Glutamatergic neuron (in vitro differentiated cells): ENCODE data around the gene ATOX1. TPM values are rescaled to one million over a fixed set of nuclear protein-coding genes. Genes with fewer than 3 reads are reported as not detected.

Experiments used
- DNase-seq: peaks from one replicate; pipeline ENCODE4 v3.0.0; 2022
- H3K27ac Mint-ChIP-seq: one replicate; pipeline ENCODE4 v1.8.0; 2020; ENCODE audit warnings: mild to moderate bottlenecking, mixed read lengths, inconsistent platforms; ENCODE audit not compliant: unreplicated experiment
- H3K27me3 Mint-ChIP-seq: one replicate; pipeline ENCODE4 v1.8.0; 2020; ENCODE audit warnings: mild to moderate bottlenecking, moderate library complexity, mixed read lengths, inconsistent platforms; ENCODE audit not compliant: unreplicated experiment
- H3K36me3 Mint-ChIP-seq: one replicate; pipeline ENCODE4 v1.8.0; 2020; ENCODE audit warnings: mild to moderate bottlenecking, mixed read lengths, inconsistent platforms; ENCODE audit not compliant: unreplicated experiment
- H3K4me1 Mint-ChIP-seq: one replicate; pipeline ENCODE4 v1.8.0; 2020; ENCODE audit warnings: mild to moderate bottlenecking, low read depth, mixed read lengths, inconsistent platforms; ENCODE audit not compliant: unreplicated experiment
- H3K4me3 Mint-ChIP-seq: one replicate; pipeline ENCODE4 v1.8.0; 2020; ENCODE audit warnings: mild to moderate bottlenecking, mixed read lengths, inconsistent platforms; ENCODE audit not compliant: unreplicated experiment
- H3K9me3 Mint-ChIP-seq: one replicate; pipeline ENCODE4 v1.8.0; 2020; ENCODE audit warnings: mild to moderate bottlenecking, moderate library complexity, mixed read lengths, inconsistent platforms; ENCODE audit not compliant: unreplicated experiment
- total RNA-seq: library from RNA; stranded (reverse); fragmentation: NEBNext Ultra II Directional; extraction: Animal tissue kit (Norgen Biotek cat#: 25700); gene quantifications from one replicate; pipeline ENCODE4 v1.2.1, GENCODE V29; 2021; ENCODE audit not compliant: unreplicated experiment
- TF ChIP-seq, protein P1 (sequence below): fragments of 200-600 bp; sonication (generic); IDR thresholded peaks from one replicate; pipeline ENCODE4 v1.5.0; 2021; ENCODE audit not compliant: partially characterized antibody, unreplicated experiment

The ATOX1 gene
- total RNA-seq, 1 donor from 2014 or later = 82.9 TPM

DNA sequence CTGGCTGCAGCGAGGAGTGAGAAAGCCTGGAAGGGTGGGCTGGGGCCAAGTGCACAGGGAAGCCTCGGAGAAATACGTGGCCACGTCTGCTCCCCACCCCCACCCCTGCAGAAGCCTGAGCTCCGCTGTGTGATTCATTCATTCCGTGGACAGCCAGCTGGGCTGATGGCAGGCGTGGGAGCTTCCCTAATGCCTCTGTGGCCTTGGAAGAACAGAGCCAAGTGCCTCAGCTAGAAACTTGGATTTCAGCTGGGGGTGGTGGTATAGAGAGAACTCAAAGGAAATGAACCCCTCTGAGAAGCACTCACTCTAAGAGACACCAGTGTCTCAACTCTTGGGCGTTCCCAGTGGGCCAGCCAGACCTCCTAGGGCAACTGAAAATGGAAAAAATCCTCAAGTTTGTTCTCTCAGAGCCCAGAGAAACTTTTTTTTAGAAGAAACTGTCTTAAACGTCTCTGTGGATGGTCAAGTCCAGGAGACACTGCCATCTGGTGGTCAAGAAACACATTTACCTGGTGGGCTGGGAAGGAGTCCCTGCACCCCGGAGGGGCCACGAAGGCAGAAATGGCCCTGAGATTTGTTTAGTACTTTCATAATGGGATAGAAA is 18.0 kb downstream of the ATOX1 start:
- Mint-ChIP-seq H3K27ac (no peak overlapping the region), H3K36me3 (no peaks in the 10 kb centered on the region), H3K4me1 (peaks cover 7% of the 10 kb centered on the region), H3K4me3 (no peak overlapping the region), H3K27me3 (no peaks in the 10 kb centered on the region), H3K9me3 (no peaks in the 10 kb centered on the region)
- TF ChIP-seq, protein P1, sequence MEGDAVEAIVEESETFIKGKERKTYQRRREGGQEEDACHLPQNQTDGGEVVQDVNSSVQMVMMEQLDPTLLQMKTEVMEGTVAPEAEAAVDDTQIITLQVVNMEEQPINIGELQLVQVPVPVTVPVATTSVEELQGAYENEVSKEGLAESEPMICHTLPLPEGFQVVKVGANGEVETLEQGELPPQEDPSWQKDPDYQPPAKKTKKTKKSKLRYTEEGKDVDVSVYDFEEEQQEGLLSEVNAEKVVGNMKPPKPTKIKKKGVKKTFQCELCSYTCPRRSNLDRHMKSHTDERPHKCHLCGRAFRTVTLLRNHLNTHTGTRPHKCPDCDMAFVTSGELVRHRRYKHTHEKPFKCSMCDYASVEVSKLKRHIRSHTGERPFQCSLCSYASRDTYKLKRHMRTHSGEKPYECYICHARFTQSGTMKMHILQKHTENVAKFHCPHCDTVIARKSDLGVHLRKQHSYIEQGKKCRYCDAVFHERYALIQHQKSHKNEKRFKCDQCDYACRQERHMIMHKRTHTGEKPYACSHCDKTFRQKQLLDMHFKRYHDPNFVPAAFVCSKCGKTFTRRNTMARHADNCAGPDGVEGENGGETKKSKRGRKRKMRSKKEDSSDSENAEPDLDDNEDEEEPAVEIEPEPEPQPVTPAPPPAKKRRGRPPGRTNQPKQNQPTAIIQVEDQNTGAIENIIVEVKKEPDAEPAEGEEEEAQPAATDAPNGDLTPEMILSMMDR = peak; percentile 97
- DNase-seq = peak; percentile 50

DNA sequence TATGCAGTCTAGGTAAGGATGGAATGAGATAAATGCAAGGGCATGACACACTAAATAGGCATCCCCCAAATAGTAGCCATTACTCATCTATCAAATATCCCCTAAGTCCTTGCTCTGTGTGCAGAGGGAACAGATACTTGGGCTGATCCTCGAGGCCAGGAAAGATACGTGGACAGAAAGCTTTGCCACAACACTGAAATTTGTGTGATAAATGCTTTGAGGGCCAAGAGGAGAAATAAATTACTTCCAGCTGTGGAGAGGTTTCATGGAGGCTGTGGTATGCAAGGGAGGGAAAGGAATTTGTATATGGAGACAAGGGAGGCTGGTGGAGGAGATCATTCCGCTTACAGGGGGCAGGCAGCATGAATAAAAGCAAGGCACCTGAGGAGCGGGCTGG is 18.5 kb downstream of the ATOX1 start:
- DNase-seq = no peak
- H3K4me3 Mint-ChIP-seq = no peak overlapping the region
- TF ChIP-seq, protein P1 = no peak
- H3K9me3 Mint-ChIP-seq = no peaks in the 10 kb centered on the region
- no peak overlapping the region for H3K27ac Mint-ChIP-seq
- peaks cover 7% of the 10 kb centered on the region for H3K4me1 Mint-ChIP-seq
- H3K27me3 Mint-ChIP-seq = no peaks in the 10 kb centered on the region
- H3K36me3 Mint-ChIP-seq = no peaks in the 10 kb centered on the region

DNA sequence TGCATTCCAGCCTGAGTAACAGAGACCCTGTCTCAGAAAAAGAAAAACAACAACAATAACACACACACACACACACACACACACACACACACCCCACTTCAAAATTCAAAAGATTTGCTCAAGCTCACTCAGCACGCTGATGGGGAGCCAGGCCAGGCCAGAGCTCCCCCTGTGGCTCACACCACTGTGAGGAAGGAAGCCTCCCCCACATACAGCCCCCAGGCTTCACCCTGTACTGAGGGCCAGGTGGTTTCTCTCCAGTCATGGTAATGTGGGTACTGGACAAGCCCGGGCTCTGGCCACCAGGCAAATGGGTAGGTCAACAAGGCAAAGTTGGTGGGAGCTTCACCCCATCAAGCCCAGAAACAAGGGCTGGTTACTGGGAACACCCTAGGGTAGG is 19.0 kb downstream of the ATOX1 start:
- TF ChIP-seq, protein P1 = no peak
- peaks cover 7% of the 10 kb centered on the region for H3K4me1 Mint-ChIP-seq
- no peaks in the 10 kb centered on the region for H3K9me3 Mint-ChIP-seq
- no peaks in the 10 kb centered on the region for H3K36me3 Mint-ChIP-seq
- DNase-seq = no peak
- H3K27me3 Mint-ChIP-seq = no peaks in the 10 kb centered on the region
- H3K27ac Mint-ChIP-seq = no peak overlapping the region
- no peak overlapping the region for H3K4me3 Mint-ChIP-seq

DNA sequence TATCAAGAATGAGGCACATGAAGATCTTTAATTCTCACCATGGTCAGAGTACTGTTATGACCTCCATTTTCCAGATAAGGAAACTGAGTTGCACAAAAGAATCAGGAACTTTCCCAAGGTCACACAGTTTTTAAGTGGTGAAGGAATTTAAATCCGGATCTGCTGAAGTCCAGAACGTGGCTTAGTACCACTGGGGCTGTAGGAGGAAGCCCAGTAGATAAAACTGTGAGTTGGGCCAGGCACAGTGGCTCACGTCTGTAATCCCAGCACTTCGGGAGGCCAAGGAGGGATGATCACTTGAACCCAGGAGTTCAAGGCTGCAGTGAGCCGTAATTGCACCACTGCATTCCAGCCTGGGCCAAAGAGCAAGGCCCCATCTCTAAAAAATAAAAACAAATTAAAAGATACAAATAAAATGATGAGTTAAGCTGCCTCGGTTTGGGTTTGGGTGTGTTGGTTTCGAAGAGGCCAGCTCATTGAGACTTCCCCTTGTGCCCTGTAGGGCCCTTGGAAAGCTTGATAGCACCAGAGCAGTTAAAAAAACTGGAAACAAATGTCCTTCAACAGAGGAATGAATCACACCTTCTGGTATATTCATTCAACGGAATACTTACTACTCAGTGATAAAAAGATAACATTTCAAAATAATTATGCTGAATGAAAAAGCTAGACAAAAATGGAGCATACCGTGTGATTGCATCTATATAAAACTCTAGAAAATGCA is 20.1 kb downstream of the ATOX1 start:
- Mint-ChIP-seq H3K27me3 (no peaks in the 10 kb centered on the region), H3K27ac (no peak overlapping the region), H3K9me3 (no peaks in the 10 kb centered on the region), H3K36me3 (no peaks in the 10 kb centered on the region), H3K4me3 (no peak overlapping the region), H3K4me1 (peaks cover 7% of the 10 kb centered on the region)
- DNase-seq = no peak
- TF ChIP-seq, protein P1 = no peak

DNA sequence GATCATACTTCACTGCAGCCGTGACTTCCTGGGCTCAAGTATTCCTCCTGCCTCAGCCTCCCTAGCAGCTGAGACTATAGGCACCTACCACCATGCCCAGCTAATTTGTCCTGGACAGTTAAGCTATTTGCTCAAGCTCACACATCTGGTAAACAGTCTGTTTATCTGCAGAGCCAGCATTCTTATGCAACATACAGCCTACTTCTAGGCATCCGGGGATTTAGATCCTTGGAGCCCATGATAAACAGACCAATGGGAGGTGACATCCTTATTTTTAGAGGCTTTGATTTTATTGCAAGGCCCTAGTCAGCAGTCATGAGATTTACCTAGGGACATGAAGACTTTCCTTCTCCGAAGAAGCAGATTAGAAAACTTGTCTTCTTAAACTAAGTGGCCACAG is 21.0 kb downstream of the ATOX1 start:
- Mint-ChIP-seq H3K4me1 (peaks cover 7% of the 10 kb centered on the region), H3K27me3 (no peaks in the 10 kb centered on the region), H3K36me3 (no peaks in the 10 kb centered on the region), H3K27ac (no peak overlapping the region), H3K9me3 (no peaks in the 10 kb centered on the region), H3K4me3 (no peak overlapping the region)
- DNase-seq = no peak
- TF ChIP-seq, protein P1 = no peak
